C1 segment of cervical spinal cord (tissue), 14 donors: ENCODE measurements around the gene CDCA4.

Experiments
- DNase-seq, 14 donors: peaks; one replicate each; lab custom pipeline; 2025; lab: John Stamatoyannopoulos, UW

CDCA4 gene

DNA sequence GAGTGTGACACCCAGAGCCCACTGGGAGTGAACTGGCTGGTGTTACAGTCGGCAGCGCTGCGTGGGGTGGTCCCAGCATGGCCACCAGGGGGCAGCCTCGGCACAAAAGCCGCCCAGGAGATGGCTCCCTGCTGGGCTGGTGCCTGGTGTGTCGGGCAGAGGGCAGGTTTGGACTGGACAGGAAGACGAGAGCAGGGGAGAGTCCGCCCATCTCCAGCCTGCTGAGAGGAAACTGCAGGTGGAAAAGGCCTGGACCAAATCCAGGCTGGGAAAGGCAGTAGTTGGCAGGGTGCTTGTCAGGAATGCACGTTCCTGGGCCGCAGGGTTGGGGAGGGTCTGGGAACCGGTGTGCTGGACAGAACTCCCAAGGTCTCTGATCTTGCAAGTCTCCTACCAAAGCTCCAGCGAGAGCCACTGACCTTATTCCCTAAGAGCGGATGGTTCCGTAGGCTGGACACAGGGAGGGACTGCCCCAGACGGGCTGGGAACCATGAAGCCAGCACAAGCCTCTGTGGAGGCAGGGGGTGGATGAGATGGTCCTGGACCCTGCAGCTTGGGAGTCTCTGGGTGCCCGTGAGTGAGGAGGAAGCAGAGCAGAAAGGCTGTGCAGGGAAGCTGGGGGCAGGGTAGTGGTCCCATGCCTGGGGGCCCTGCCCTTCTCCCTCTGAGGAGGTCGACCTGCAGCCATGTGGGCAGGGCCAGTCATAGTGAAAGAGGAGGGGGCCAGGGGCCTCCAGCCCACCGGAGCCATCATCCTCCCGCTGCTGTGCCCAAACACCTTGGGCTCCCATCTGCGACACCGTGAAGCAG, 44.5 kb downstream of the CDCA4 start:
- DNase-seq: peak in 10 of 14 donors; percentile 15 to 79 (median 49)

DNA sequence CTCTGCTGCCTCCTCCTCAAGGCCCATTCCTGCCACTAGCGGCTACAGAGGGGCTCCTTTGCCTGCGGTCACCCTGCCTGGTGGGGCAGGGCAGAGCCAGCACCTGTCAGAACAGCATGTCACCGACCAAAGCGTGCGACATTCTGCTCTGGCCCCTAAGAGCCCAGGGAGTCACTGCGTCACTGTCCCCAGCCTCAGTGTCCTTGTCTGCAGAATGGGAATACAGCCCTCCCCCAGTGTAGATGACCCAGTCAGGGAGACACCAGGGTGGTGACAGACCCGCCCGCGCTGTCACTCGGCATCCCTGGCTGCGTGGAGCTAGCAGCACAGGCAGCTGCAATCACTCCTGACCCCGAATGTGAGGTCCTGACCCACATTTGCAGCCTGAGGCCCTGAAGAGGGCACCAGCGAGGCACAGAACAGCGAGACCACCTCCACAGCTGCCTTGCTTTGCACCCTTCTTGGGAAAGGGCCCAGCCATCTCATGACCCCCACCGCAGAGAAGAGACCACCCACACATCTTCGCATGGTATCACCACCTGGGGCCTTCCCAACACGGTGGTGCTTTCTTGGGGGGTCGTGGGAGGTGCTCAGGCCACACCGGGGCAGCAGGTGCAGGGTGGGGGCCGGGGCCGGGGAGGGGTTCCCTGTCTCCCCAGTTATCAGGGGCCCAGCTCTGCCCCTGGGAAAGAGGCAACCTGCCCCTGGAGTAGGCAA, 45.2 kb downstream of the CDCA4 start:
- DNase-seq: no peak

DNA sequence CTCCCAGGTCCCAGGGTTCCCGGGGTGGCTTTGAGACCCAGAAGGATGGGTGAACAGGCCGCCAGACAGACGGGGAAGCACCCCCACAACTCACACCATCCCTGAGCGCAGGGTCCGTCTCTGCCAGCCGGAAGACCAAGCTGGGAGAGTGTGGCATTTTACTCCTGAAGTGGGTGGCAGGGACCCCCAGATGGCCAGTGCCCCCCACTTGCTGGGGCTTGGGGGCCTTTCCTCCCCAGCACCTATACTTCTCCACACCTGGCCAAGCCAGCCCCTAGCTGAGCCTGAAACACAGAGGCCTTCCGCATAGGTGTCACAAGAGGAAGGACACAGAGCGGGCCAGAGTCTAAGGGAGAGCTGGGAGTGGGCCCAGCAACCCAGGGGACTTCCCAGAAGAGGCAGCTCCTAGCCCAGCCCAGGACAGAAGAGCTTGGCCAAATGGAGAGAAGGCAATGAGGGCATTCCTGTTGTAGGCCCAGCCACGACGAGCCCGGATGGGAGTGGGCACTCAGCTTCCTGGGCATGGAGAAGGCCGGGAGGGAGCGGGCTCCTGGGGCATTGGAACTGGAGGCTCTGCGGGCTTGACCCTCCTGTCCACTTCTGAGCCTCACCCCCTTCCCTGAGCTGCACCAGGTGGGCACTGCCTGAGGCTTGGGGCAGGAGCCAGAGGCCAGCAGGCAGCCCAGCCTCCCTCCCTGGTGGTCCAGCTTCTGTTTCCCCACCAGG, 46.1 kb downstream of the CDCA4 start:
- no peak for DNase-seq

- DNase-seq: no peak
These were observed 46.7 kb downstream of the CDCA4 start for GRCh38 chr14:104974146-104974541.

DNA sequence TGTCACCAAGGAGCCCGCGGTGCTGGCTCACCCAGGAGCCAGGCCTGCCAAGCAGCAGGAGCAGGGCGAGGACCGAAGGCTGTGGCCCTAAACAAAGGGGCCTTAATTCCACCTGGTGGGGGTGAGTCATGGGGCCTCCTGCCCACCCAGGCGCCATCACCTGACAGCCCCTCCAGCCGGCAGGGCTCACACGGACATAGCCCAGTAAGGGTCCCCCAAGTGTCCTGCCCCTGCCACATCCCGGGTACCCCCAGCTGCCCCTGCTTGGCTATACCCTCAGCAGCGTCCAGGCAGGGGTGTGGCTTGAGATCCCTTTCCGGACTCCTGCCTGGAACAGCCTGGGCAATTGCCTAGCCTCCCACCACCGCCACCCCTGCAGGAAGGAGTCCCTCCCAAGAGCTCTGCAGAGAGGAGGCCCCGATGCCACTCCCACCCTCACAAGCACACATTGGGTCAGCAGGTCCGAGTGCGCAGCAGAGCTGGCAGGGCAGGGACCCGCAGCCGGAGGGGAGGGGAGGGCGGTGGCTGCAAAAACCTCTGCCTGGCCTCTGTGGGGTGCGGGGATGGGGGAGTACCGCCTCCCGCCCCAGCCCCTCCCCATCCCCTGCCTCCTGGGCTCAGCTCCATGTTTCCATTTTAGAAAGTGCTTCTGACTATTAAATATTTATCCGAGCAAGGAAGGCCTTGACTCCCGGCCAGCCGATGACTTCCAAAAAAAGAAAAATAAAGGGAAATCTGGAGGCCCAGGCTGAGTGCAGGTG, 47.3 kb downstream of the CDCA4 start:
- DNase-seq: peak in 6 of 14 donors; percentile 27 to 78 (median 52)

GRCh38 chr14:104973135-104973384, 47.8 kb downstream of the CDCA4 start:
- peak in 2 of 14 donors; percentile 51 to 63 for DNase-seq

DNA sequence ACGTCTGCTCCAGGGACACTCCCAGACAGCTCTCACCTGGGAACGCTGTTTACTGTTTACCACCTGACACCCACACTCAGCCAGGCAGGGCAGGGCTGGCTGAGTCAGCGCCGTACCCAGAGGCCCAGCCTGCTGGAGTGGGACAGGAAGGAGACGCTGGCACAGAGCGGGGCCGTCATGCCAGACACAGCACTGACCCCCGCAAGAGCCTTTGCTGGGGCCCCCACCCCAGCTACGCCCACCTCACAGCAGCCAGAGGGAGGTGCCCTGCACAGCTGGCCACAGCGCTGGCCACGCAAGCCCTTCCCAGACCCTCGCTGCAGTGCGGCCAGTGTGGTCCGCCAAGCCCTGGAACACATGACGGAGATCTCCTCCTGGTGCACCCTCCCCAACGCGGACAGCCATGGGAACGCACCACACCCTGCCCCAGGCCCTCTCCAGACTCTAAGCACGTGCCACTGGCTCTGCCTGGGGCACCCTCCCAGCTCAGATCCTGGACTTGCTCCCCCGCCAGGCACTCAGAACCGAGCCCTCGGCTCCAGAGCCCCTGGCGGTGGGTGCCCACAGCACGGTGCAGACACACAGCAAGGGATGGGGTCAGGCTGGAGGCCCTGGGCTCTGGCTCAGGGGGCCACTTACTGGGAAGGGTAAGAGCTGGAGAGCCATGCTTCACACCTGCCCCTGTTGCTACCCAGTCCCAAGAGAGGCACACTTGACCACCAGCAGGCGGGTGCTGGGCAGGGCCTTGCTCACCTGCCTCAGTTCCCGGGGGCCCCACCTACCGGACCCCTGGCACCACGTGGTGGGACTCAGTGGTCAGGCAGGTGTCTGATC, 48.4 kb downstream of the CDCA4 start:
- DNase-seq: no peak

DNA sequence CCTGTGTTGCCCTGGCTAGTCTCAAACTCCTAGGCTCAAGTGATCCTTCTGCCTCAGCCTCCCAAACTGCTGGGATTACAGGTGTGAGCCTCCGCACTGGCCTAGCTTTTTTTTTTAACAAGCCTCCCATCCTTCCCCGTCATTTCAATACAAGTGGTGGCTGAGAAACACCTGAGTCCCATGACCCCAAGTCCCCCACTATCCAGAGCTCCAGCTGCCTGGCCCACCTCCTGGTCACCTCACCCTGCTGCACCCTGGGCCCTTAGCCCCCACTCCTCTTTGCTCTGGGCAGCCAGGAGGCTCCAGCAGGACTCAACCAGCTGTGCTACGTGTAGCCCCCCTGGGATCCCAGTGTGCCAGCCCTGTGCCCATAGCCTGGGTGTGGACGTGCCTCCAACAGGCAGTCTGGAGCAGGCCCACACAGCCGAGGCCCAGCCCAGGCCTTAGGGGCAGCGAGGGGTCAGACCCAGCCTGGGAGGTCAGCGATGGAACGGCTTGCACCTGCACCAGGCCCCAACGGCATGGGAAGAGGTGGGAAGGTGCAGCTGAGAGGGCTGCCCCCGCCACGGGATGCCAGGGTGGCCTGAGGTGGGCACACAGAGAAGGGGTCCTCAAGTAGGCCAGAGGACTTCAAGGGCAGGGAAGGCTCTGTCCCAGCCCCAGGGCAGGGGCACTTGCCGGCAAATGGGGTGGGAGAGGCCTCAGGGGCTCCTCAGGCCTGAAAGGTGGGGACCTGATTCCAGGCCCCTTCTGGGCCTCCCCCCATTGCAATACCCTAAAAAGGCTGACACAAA, 49.2 kb downstream of the CDCA4 start:
- no peak for DNase-seq

GRCh38 chr14:104970231-104971068, 50.4 kb downstream of the CDCA4 start:
- peak in 1 of 14 donors; percentile 36 for DNase-seq

DNA sequence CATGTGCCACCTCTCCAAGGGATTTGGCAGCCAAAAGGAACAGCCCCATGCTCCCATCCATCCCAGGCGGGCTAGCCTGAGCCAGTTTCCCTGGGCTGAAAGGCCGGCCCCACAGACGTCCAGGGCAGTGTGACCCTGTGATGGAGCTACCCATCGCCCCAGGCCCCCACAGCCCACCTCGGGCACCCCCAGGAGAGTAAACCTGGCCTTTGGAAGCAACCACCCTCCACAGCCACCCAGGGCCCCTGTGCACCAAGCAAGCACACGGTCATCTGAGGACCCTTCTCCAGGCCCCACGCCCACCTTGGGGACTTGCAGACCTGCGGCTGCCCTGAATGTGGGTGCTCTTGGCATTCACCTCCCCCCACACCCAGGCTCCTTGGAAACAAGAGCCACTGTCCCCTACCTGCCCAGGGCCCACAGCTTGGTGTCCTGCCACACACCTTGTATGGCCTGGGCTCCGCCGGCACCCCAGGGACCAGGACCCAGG, 51.1 kb downstream of the CDCA4 start:
- no peak for DNase-seq

GRCh38 chr14:104968541-104969401, 52.1 kb downstream of the CDCA4 start:
- DNase-seq: no peak

- DNase-seq: no peak
These were observed 52.7 kb downstream of the CDCA4 start for GRCh38 chr14:104968153-104968527.

GRCh38 chr14:104967386-104968152, 53.3 kb downstream of the CDCA4 start:
- DNase-seq: no peak

DNA sequence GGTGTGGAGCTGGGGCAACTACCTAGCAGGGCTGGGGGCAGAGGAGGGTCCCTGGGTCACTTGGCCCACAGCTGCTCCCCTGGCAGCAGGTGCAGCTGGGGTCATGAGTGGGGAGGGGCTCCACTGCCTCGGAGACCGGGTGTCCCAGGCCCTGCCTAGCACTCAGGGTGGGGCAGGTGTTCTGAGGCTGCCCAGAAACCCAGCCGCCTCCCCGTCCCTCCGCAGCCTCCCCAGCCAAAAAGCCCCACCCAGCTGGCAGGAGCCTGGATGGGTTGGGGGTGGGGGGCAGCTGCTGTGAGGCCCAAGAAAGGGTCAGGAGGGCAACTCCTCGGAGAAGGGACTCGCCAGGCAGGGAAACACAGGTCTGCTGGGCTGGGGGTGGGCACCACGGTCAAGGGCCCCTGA, 53.9 kb downstream of the CDCA4 start:
- DNase-seq: no peak

GRCh38 chr14:104966261-104966865, 54.5 kb downstream of the CDCA4 start:
- no peak for DNase-seq

- DNase-seq: no peak
These were observed 55.2 kb downstream of the CDCA4 start for GRCh38 chr14:104965561-104966231.
